WTC11 (cell line): ENCODE measurements around the gene SHROOM3. TPM values are rescaled to one million over a fixed set of nuclear protein-coding genes. Genes with fewer than 3 reads are reported as not detected.

ENCODE experiments used
- ATAC-seq: fragments of 200-7000 bp; cut with Tn5 transposase; 2 replicates; pipeline ENCODE4 v1.10.0; 2021; ENCODE audit warnings: mild to moderate bottlenecking, moderate library complexity
- CTCF ChIA-PET: fragments of 300-600 bp; sonication (Branson Sonifier 250); formaldehyde crosslinking; loops from one replicate; lab custom pipeline; 2021; ENCODE audit warnings: antibody characterized with exemption; lab: Charles Lee
- POLR2A ChIA-PET: fragments of 350-600 bp; sonication (Branson Sonifier 250); formaldehyde crosslinking; loops from one replicate; lab custom pipeline; 2021; ENCODE audit warnings: antibody characterized with exemption; lab: Charles Lee
- DNase-seq: peaks from one replicate; pipeline ENCODE4 v3.0.0; 2021; ENCODE audit warnings: low spot score
- H3K27ac Mint-ChIP-seq: 2 replicates; pipeline ENCODE4 v1.8.0; 2021; ENCODE audit warnings: mixed read lengths
- H3K27me3 Mint-ChIP-seq: 2 replicates; pipeline ENCODE4 v1.8.0; 2021; ENCODE audit warnings: low read depth, mild to moderate bottlenecking, moderate library complexity, mixed read lengths
- H3K36me3 Mint-ChIP-seq: 2 replicates; pipeline ENCODE4 v1.8.0; 2021; ENCODE audit warnings: mixed read lengths
- H3K4me1 Mint-ChIP-seq: 2 replicates; pipeline ENCODE4 v1.8.0; 2022; ENCODE audit warnings: mixed read lengths
- H3K4me3 Mint-ChIP-seq: 2 replicates; pipeline ENCODE4 v1.8.0; 2021; ENCODE audit warnings: mild to moderate bottlenecking, moderate library complexity, mixed read lengths
- H3K9me3 Mint-ChIP-seq: 2 replicates; pipeline ENCODE4 v1.8.0; 2021; ENCODE audit warnings: mixed read lengths
- AFF4 ChIP-seq: sonication (generic); formaldehyde crosslinking; IDR thresholded peaks from 2 replicates; pipeline ENCODE4 v1.8.1; 2023; ENCODE audit warnings: mild to moderate bottlenecking, missing genetic modification reagents, borderline replicate concordance
- ATF1 ChIP-seq: sonication (generic); formaldehyde crosslinking; IDR thresholded peaks from 2 replicates; pipeline ENCODE4 v1.8.1; 2023; ENCODE audit warnings: mild to moderate bottlenecking, moderate library complexity, missing genetic modification reagents
- ATF6 ChIP-seq: sonication (generic); formaldehyde crosslinking; IDR thresholded peaks from 2 replicates; pipeline ENCODE4 v1.8.1; 2023; ENCODE audit warnings: mild to moderate bottlenecking, missing genetic modification reagents
- CREM ChIP-seq: sonication (generic); formaldehyde crosslinking; IDR thresholded peaks from 2 replicates; pipeline ENCODE4 v1.8.1; 2022; ENCODE audit warnings: mild to moderate bottlenecking, missing genetic modification reagents, moderate library complexity
- ELF4 ChIP-seq: sonication (generic); formaldehyde crosslinking; IDR thresholded peaks from 2 replicates; pipeline ENCODE4 v1.8.1; 2022; ENCODE audit warnings: low read depth, mild to moderate bottlenecking, moderate library complexity, missing genetic modification reagents
- EMX1 ChIP-seq: fragments of 250-450 bp; sonication (Bioruptor Pico); IDR thresholded peaks from 2 replicates; pipeline ENCODE4 v1.8.0; 2021; ENCODE audit warnings: mild to moderate bottlenecking
- ESRRA ChIP-seq: sonication (generic); formaldehyde crosslinking; IDR thresholded peaks from 2 replicates; pipeline ENCODE4 v1.8.1; 2022; ENCODE audit warnings: mild to moderate bottlenecking, missing genetic modification reagents, borderline replicate concordance
- FOXP4 ChIP-seq: sonication (generic); formaldehyde crosslinking; IDR thresholded peaks from 2 replicates; pipeline ENCODE4 v1.8.0; 2022; ENCODE audit warnings: mild to moderate bottlenecking, missing genetic modification reagents
- GRHL2 ChIP-seq: fragments of 250-450 bp; sonication (Bioruptor Pico); IDR thresholded peaks from 2 replicates; pipeline ENCODE4 v1.8.0; 2022; ENCODE audit warnings: mild to moderate bottlenecking, moderate library complexity; ENCODE audit not compliant: insufficient replicate concordance, severe bottlenecking
- GTF2I ChIP-seq: fragments of 250-450 bp; sonication (Bioruptor Pico); conservative IDR thresholded peaks from 2 replicates; pipeline ENCODE4 v1.4.0; 2021; ENCODE audit warnings: mild to moderate bottlenecking
- NFATC4 ChIP-seq: fragments of 250-450 bp; sonication (Bioruptor Pico); IDR thresholded peaks from 2 replicates; pipeline ENCODE4 v1.9.0; 2021; ENCODE audit warnings: mild to moderate bottlenecking
- NR3C1 ChIP-seq: sonication (generic); formaldehyde crosslinking; conservative IDR thresholded peaks from 2 replicates; pipeline ENCODE4 v1.8.1; 2023; ENCODE audit warnings: low read depth, mild to moderate bottlenecking, missing genetic modification reagents
- PRRX2 ChIP-seq: fragments of 250-450 bp; sonication (Bioruptor Pico); IDR thresholded peaks from 2 replicates; pipeline ENCODE4 v1.8.0; 2021; ENCODE audit warnings: mild to moderate bottlenecking
- RELA ChIP-seq: sonication (generic); formaldehyde crosslinking; IDR thresholded peaks from 2 replicates; pipeline ENCODE4 v1.8.1; 2022; ENCODE audit warnings: missing genetic modification reagents, mild to moderate bottlenecking, borderline replicate concordance
- SMAD3 ChIP-seq: sonication (generic); formaldehyde crosslinking; IDR thresholded peaks from 2 replicates; pipeline ENCODE4 v1.8.0; 2022; ENCODE audit warnings: missing genetic modification reagents, mild to moderate bottlenecking, borderline replicate concordance
- SMAD4 ChIP-seq: sonication (generic); formaldehyde crosslinking; IDR thresholded peaks from 2 replicates; pipeline ENCODE4 v1.8.0; 2022; ENCODE audit warnings: mild to moderate bottlenecking, missing genetic modification reagents
- total RNA-seq: library from RNA; stranded (reverse); gene quantifications from 3 replicates; pipeline ENCODE4 v1.2.3, GENCODE V29; 2021
- TF ChIP-seq, protein P1 (sequence below): sonication (generic); formaldehyde crosslinking; IDR thresholded peaks from 2 replicates; pipeline ENCODE4 v1.8.0; 2022; ENCODE audit warnings: mild to moderate bottlenecking, missing genetic modification reagents
- TF ChIP-seq, protein P2 (sequence below): fragments of 200-600 bp; IDR thresholded peaks from 2 replicates; pipeline ENCODE4 v1.8.0; 2022; ENCODE audit warnings: antibody characterized with exemption

Gene SHROOM3
- total RNA-seq, 1 experiment from 2014 or later, result 71.9 TPM

- TF ChIP-seq AFF4 (CRISPR knock-in tag), result no peak
- TF ChIP-seq PRRX2 (CRISPR knock-in tag), result no peak
- TF ChIP-seq NFATC4 (CRISPR knock-in tag), result no peak
These were observed 255.9 kb downstream of the SHROOM3 start (continued) for GRCh38 chr4:76690906-76691275.

DNA sequence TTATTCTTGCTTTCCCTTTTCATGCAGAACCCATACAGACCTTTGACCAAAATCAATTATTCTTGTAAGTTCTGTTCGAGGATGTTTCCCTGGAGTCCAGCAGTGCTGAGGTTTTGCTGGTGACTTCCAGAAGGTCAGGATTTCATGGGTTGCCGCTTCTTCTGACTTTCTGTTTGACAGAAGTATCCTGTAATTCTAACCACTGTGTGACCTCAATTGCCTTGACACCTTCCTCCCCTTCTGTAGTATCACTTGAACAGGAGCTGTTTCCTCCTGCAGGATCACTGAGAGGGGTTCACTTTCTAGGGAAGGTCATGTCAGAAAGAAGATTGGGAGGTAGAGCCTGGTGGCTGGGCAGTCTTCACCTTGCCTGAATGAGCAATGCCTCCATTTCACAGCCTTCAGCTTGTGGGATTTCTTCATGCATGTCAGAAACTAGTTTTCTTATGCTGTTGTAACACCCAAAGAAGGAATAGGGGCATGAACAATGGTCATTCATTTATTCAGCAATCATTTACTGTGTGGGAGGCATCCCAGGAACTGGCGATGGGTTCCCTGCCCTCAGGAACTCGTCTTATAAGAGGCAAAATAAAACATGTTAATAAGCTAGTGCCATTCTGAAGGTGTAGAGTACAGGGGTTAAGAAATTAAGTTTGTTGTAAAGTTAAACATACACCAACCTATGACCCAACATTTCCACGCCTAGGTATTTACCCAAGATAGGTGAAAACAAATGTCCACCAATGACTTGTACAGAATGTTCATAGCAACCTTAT, 257.0 kb downstream of the SHROOM3 start:
- TF ChIP-seq, protein P1, sequence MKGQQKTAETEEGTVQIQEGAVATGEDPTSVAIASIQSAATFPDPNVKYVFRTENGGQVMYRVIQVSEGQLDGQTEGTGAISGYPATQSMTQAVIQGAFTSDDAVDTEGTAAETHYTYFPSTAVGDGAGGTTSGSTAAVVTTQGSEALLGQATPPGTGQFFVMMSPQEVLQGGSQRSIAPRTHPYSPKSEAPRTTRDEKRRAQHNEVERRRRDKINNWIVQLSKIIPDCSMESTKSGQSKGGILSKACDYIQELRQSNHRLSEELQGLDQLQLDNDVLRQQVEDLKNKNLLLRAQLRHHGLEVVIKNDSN (CRISPR knock-in tag), result no peak
- TF ChIP-seq EMX1 (no peak), ATF6 (no peak), GRHL2 (CRISPR knock-in tag) (no peak), ELF4 (CRISPR knock-in tag) (no peak), GTF2I (no peak), SMAD3 (CRISPR knock-in tag) (no peak), FOXP4 (no peak), SMAD4 (CRISPR knock-in tag) (no peak), ATF1 (CRISPR knock-in tag) (no peak), CREM (CRISPR knock-in tag) (no peak), NR3C1 (no peak), ESRRA (CRISPR knock-in tag) (no peak), RELA (CRISPR knock-in tag) (no peak)
- TF ChIP-seq, protein P2, sequence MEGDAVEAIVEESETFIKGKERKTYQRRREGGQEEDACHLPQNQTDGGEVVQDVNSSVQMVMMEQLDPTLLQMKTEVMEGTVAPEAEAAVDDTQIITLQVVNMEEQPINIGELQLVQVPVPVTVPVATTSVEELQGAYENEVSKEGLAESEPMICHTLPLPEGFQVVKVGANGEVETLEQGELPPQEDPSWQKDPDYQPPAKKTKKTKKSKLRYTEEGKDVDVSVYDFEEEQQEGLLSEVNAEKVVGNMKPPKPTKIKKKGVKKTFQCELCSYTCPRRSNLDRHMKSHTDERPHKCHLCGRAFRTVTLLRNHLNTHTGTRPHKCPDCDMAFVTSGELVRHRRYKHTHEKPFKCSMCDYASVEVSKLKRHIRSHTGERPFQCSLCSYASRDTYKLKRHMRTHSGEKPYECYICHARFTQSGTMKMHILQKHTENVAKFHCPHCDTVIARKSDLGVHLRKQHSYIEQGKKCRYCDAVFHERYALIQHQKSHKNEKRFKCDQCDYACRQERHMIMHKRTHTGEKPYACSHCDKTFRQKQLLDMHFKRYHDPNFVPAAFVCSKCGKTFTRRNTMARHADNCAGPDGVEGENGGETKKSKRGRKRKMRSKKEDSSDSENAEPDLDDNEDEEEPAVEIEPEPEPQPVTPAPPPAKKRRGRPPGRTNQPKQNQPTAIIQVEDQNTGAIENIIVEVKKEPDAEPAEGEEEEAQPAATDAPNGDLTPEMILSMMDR, result no peak
- TF ChIP-seq, all 79 proteins: peak for 0
- Mint-ChIP-seq H3K4me1 (peaks cover 75% of the 10 kb centered on the region), H3K27ac (peak overlapping the region; percentile 83), H3K36me3 (peaks cover 9% of the 10 kb centered on the region), H3K4me3 (peak overlapping the region; percentile 95), H3K27me3 (no peaks in the 10 kb centered on the region), H3K9me3 (no peaks in the 10 kb centered on the region)
- ChIA-PET CTCF (no interaction called here), POLR2A (no interaction called here)
- no peak for DNase-seq
- no peak for ATAC-seq
